HG02943 (cell line): ENCODE measurements around the gene SLC47A2.

Experiments
- ATAC-seq: cut with Tn5 transposase; IDR thresholded peaks from one replicate; pipeline ENCODE4 v1.9.1; 2021; ENCODE audit warnings: mild to moderate bottlenecking, low read depth, moderate library complexity; ENCODE audit not compliant: unreplicated experiment

The SLC47A2 gene

GRCh38 chr17:19747829-19748806, 31.7 kb upstream of the SLC47A2 start, which contains the start of gene ALDH3A1:
TSS of gene ALDH3A1 (minus strand) at chr17:19748298. CDS start at chr17:19745129, 3,169 bp downstream.
- no peak for ATAC-seq

DNA sequence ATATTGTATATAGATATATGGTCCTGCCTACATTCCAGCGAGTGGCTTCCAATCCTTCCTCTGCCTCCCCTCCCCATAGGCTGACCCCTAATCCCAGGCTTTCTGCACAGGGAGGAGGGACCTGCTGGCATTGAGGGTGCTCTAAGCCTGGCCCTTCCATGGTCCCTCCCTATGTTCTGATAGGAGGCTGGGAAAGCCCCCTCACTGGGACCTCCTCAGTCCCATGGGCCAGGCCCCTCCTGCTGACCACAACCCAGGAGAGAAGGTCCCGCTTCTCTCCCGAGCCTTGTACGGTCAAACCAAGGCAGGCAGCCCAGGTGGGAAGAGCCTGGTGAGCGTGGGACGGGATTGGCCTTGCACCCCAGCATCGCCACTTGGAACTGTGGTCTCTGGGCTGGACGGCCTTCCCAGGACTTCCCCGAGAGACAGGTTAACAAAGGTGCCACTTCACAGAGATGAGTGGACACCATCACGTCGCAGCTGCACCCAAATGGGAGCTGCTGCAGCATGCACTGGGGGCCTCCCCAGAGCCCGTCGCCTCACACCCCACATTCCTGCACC, 30.9 kb upstream of the SLC47A2 start:
- ATAC-seq = no peak

GRCh38 chr17:19746517-19746916, 30.1 kb upstream of the SLC47A2 start:
- no peak for ATAC-seq

DNA sequence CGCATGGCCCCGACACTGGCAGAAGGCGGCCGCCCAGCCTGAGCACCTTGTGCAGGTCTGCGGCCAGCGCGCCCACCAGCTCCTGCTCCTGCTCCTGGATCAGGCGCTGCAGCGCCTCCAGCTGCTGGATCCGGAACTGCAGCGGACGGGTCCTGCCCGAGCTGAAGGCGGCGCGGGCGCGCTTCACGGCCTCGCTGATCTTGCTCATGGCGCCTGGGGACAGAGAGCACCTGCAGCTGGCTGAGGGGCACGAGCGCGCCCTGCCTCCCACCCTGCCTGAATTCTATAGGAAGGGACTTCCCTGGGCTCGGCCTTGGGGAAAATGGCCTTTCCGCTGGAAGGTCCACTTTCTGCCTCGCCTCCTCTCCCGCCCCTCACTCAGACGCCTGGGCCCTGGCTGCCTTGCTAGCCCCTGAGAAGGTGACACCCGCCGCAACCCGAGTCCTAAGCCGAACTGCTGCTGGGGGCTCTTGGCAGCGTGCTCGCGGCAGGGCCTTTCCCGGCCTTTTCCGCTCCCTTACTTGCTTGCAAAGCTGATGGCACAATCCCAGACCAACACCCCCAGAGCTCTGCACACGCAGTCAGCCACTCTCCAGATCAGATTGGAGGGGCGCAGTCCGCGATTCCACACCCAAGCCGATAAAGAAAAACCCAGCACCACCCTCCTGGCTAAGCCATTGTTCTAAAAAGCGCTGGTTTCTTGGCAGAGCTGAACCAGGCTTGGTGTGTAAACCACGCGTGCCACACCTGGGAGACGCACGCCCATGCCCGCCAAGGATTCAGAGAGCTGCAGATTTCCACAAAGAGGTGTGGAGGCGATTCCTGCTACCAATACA, 28.8 kb upstream of the SLC47A2 start:
- no peak for ATAC-seq

DNA sequence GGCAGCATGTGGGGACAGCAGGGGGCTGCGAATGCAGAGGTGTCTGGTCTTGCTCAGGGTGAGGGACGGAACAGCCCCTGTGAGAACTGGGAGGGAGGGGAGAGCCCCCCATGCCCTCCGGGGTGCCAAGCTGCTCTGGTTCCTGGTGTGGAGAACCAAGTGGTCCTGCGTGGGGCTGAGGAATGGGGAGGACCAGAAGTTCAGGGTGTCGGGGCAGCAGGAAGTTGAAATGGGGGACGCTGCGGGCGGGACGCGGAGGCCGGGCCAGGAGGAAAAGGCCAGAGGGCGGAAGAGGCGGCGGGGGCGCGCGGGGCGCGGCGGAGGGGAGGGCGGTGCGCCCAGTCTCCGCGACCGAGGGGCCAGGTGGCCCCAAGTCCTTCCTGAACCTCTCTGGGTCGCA, 28.1 kb upstream of the SLC47A2 start:
- no peak for ATAC-seq

DNA sequence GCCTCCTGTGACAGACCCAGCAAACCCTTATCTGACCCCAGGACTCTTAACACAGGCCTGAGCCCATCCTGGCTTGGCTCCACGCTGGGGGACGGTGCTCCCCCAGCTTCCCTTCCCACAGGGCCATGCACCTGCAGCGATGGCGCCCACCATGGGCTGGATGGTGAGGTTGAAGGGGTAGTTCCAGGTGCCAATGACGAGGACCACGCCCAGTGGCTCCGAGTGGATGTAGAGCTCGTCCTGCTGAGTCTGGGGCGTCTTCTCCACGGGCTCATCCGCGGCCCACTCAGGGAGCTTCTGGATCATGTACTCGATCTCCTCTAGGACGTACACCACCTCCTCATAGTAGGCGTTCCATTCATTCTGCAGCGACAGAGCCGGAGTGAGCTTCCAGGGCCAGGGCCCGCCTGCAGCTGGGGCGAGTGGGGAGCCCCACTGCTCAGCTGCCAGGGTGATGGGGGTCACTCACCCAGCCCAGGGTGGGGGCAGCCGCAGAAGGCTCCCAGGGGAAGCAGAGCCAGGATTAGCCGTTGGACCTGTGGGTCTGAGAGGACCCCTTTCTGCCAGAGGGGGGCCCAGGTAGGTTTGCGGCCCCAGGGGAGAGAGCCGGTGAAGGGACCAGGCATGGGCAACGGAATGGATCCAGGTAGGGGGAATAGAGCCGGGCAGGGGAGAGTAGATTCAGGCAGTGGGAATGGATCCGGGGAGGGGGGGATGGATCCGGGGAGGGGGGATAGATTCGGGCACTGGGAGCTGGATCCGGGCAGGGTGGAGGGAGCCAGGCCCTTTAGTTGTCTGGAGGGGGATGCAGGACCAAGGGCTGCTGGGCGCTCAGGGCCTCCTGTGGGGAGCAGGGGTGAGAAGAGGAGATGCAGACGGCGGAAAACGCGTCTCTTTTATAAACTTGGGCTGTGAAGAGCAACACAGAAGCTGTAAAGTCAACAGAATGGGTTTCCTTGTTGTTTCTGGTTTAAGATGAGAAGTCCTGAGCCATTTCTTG, 27.0 kb upstream of the SLC47A2 start:
- no peak for ATAC-seq

DNA sequence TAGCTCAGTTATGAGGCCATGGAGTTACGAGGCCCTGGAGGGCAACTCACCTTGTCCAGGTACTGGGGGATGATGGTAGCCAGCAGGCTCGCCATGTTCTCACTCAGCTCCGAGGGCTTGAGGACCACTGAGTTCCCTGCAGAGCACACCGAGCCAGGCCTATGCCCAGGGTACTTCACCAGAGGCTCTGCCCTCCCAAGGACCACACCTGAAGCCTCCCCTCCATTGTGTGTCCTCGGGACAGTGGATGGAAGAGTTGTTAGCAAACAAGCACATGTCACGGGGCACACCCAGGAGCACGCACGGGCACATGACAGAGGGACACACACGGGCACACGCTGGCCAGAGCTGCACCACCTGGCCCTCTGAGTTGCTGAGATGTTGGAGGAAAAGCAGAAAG, 26.1 kb upstream of the SLC47A2 start:
- ATAC-seq = no peak

DNA sequence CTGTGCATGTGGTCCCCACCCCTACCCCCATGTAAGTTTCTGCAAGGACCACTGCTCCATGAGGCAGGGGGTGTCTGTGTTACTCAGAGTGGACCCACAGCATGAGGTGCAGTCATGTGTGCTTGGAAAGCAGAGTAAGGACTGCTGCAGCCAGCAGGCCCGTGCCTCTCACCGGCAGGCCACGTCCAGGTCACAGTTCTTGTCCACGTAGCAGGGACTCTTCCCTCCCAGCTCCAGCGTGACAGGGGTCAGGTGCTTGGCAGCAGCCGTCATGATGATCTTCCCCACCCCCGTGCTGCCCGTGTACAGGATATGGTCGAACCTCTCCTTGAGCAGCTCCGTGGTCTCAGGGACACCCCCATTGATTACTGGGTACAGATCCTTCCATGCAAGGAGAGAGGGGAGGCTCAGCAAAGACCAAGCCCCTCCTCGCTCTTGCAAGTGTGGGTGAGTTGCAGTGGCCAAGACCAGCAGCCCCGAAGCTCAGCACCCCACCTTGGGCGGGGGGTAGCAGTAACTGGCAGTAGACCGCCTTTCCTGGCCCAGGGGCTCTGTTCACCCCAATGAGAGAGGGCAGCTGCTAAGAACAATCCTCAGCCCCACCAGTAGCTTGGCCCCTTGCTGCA, 25.6 kb upstream of the SLC47A2 start:
- ATAC-seq = no peak

GRCh38 chr17:19740933-19741332, 24.5 kb upstream of the SLC47A2 start:
- no peak for ATAC-seq

DNA sequence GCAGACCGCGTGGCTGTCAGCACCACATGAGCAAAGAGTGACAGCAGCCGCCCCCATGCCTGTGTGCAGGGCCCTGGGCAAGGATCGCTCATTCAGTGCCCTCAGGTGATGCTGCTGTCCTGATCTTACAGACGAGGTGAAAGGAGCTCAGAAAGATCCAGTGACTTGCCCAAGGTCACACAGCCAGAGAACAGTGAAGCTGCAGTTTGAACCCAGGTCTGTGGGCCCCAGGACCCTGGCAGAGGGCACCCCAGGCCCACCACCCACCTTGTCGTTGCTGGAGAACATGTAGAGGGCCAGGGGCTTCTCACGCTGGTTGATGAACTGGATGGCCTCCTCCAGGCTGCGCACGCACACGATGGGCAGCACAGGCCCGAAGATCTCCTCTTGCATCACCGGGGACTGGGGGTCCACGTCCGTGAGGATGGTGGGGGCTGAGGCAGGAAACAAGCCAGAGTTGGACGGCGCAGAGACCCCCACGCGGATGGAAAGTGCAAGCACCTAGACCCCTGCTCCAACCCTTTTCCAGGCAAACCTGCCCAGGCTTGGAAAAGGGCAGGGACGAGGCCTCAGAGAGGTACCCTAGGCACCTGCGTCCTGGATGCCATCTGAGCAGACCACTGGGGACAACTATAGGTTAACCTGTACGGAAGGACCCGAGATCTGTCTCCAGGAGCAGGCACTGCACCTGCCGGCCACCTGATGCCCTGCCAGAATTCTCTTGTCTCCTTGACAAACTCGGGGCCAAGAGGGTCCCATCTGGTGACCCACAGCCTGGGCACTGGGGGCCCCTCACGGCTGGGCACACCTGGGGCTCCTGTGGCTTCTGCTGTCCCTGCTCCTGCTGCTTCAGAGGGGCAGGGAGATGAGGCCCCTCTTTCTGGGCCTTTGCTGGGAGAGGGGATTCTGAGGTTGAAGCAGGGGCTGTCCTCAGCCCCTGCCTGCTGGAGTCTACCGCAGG, 23.1 kb upstream of the SLC47A2 start:
- no peak for ATAC-seq

DNA sequence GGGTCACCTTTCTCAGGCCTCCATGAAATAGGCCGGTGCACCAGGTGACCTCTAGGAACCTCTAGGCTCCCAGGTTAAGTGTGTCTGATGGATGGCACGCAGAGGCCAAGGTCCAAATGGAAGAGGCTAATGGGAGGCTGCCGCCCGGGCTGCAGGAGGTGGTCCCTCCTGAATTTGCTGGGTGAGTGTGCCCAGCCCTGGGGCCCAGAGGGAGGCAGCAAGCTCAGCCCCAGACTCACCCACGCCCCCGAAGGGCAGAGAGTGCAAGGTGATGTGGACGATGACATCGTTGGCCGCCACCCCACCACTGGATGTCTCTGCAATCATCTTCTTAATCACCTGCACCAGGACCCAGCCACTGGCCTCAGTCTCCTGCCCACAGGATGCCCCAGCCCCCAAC, 22.4 kb upstream of the SLC47A2 start:
- no peak for ATAC-seq

GRCh38 chr17:19738073-19738449, 21.7 kb upstream of the SLC47A2 start:
- no peak for ATAC-seq

- no peak for ATAC-seq
Observed at GRCh38 chr17:19737305-19738072, 21.1 kb upstream of the SLC47A2 start.

DNA sequence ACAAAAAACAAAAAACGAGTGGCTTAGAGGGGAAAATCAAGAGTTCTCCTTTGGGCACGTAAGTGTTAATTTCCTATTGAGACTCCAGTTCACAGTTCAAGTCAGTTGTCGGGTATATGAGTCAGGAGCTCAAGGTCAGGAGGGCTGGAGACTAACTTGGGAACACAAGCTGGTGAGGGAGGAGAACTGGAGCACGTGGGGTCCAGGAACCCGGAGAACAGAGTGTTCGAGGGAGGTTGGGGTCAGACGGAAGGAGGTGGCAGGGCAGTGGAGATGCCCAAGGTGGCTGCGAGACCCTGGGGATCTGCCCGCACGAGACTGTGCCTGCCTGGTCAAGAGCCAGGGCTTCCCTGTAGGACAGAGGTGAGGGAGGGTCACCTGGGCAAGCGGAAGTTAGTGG, 19.7 kb upstream of the SLC47A2 start:
- ATAC-seq = no peak

- ATAC-seq = no peak
Observed at GRCh38 chr17:19733953-19734526, 17.7 kb upstream of the SLC47A2 start.

GRCh38 chr17:19731626-19732025, 15.2 kb upstream of the SLC47A2 start:
- no peak for ATAC-seq

DNA sequence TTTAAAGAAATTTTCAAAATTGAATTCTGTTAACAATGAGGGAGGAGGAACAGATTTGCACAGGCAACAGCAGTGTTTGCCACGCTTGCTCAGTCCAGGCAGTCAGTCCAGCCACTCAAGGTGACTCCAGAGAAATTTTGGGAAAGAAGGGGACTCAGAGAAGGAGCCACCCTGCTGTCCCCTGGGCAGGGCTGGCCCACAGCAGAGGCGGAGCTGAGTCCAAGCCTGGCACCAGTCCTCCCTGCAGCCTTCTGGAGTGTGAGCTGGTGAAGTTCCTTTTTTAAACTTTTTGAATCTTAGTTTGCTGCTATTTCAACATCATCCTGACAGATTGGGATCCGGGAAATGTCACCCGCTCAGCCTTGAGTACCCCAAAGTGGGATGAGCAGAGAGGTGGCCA, 14.5 kb upstream of the SLC47A2 start:
- no peak for ATAC-seq
